Gastrocnemius medialis (tissue), 4 donors: ENCODE data around the gene PAK4. TPM values are rescaled to one million over a fixed set of nuclear protein-coding genes. Genes with fewer than 3 reads are reported as not detected.

Source experiments
- ATAC-seq, 2 donors: fragments of 150-250 bp; one replicate each; pipeline ENCODE4 v1.9.1; 2016
- DNase-seq, 2 donors: peaks; one replicate each; pipeline ENCODE4 v3.0.0-alpha.2; 2019
- H3K27ac ChIP-seq, 4 donors: fragments of 200-600 bp; sonication (generic); 1 replicate in 1 of 4; 2 replicates in 3 of 4; pipeline ENCODE4 v1.5.1; 2016 to 2018; ENCODE audit warnings: mild to moderate bottlenecking in 2 of 4, moderate library complexity in 1 of 4
- H3K27me3 ChIP-seq, 3 donors: fragments of 200-600 bp; sonication (generic) in 2 of 3; 1 replicate in 1 of 3; 2 replicates in 2 of 3; pipeline versions ENCODE4 v1.5.1 to v1.6.0; 2016 to 2019; ENCODE audit warnings: mild to moderate bottlenecking in 1 of 3, moderate library complexity in 1 of 3
- H3K36me3 ChIP-seq, 2 donors: fragments of 200-600 bp; sonication (generic) in 1 of 2; one replicate each; pipeline ENCODE4 v1.5.1; 2017 to 2018
- H3K4me1 ChIP-seq, 2 donors: fragments of 200-600 bp; sonication (generic) in 1 of 2; one replicate each; pipeline ENCODE4 v1.5.1; 2016 to 2017; ENCODE audit warnings: mild to moderate bottlenecking in 2 of 2
- H3K4me3 ChIP-seq, 4 donors: fragments of 200-600 bp; sonication (generic) in 3 of 4; 1 replicate in 1 of 4; 2 replicates in 3 of 4; pipeline ENCODE4 v1.5.1; 2016 to 2019; ENCODE audit warnings: mild to moderate bottlenecking in 2 of 4
- H3K9me3 ChIP-seq, 3 donors: fragments of 200-600 bp; sonication (generic) in 2 of 3; 1 replicate in 1 of 3; 2 replicates in 2 of 3; pipeline ENCODE4 v1.5.1; 2016 to 2019
- POLR2A ChIP-seq, 2 donors: fragments of 450-650 bp; IDR thresholded peaks; one replicate each; pipeline ENCODE4 v1.6.1; 2017; ENCODE audit warnings: antibody characterized with exemption in 2 of 2, mild to moderate bottlenecking in 2 of 2, moderate library complexity in 2 of 2
- in situ Hi-C, 4 donors: fragments of 200-750 bp; cut with MboI; loops; one replicate each; pipeline versions ENCODE4 v1.15.0 to v1.8.0; 2017; ENCODE audit warnings: low sequenced_read_pairs in 4 of 4
- intact Hi-C: fragments of 100-400 bp; cut with DNase I; formaldehyde crosslinking; loops from one replicate; pipeline ENCODE4 v1.15.1; 2023; ENCODE audit warnings: low total_unique reads
- total RNA-seq, 4 donors: library from RNA; depleted of rRNA; stranded (reverse); fragments of >200 nt; gene quantifications; one replicate each; pipeline versions ENCODE4 v1.1.0 to v1.2.3, GENCODE V29; 2016
- TF ChIP-seq, protein P1 (sequence below), 5 experiments: fragments of 450-650 bp in 3 of 5; fragments of 200-600 bp in 2 of 5; sonication (generic) in 2 of 5; IDR thresholded peaks in 4 of 5; conservative IDR thresholded peaks in 1 of 5; 1 replicate in 4 of 5; 2 replicates in 1 of 5; pipeline ENCODE4 v1.5.1; 2016 to 2019; ENCODE audit warnings: antibody characterized with exemption in 5 of 5, mild to moderate bottlenecking in 3 of 5, moderate library complexity in 3 of 5

Gene PAK4
- total RNA-seq, 4 donors from 2014 or later: 4.7 to 11.7 (median 8.3) TPM

DNA sequence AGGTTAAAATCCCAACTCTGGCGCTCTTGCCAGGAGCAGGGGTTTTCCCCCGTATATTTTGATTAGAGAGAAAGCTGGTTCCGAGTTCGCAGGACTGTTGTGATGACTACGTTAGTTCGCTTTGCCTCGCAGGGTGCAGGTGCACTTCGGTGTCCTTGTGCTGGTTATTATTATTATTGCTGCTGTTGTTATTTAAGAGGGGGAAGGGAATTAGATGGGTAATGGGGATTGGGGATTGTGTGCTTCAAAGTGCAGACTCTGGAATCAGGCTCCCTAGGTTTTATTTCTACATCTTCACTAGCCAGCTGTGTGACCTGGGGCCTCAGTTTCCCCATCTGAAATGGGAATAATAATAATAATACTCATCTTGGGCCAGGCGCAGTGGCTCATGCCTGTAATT lies 26.2 kb upstream of the PAK4 start:
- TF ChIP-seq, protein P1, sequence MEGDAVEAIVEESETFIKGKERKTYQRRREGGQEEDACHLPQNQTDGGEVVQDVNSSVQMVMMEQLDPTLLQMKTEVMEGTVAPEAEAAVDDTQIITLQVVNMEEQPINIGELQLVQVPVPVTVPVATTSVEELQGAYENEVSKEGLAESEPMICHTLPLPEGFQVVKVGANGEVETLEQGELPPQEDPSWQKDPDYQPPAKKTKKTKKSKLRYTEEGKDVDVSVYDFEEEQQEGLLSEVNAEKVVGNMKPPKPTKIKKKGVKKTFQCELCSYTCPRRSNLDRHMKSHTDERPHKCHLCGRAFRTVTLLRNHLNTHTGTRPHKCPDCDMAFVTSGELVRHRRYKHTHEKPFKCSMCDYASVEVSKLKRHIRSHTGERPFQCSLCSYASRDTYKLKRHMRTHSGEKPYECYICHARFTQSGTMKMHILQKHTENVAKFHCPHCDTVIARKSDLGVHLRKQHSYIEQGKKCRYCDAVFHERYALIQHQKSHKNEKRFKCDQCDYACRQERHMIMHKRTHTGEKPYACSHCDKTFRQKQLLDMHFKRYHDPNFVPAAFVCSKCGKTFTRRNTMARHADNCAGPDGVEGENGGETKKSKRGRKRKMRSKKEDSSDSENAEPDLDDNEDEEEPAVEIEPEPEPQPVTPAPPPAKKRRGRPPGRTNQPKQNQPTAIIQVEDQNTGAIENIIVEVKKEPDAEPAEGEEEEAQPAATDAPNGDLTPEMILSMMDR (IDR thresholded peaks at IDR 0.05 in 4 of 5, conservative IDR thresholded peaks at IDR 0.05 in 1 of 5): no peak
- no peak for TF ChIP-seq POLR2A (IDR thresholded peaks at IDR 0.05)
- intact Hi-C loops (no loop called here), in situ Hi-C loops (no loop called here)
- H3K4me1 ChIP-seq: no peaks in the 10 kb centered on the region
- H3K36me3 ChIP-seq: no peaks in the 10 kb centered on the region
- no peak overlapping the region for H3K27ac ChIP-seq
- no peak for ATAC-seq
- H3K9me3 ChIP-seq: no peaks in the 10 kb centered on the region
- DNase-seq: no peak
- peaks cover 15 to 33% (median 18%) of the 10 kb centered on the region in 3 donors for H3K27me3 ChIP-seq
- no peak overlapping the region for H3K4me3 ChIP-seq

DNA sequence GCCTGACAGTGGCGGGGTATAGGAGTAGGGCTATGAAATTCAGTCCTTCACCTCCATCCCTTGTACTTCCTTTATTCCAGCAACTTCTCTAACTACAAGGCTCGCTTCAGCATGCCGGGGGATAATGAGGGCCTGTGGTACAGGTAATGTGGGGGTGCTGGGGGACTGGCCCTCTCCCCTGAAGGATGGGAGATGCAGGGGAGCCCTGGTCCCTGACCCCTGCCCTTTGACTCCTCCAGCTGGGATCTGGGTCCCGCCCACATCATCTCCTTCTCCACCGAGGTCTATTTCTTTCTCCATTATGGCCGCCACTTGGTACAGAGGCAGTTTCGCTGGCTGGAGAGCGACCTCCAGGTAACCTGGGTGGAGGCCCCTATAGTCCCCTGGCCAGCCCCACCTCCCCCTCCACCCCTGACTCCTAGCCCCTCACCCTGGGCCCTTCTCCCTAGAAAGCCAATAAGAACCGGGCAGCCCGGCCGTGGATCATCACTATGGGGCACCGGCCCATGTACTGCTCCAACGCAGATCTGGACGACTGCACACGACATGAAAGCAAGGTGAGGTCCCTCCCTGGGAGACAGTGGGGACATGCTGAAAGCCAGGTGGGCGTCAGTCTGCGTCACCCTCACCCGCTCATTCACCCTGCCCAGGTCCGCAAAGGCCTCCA lies 25.0 kb upstream of the PAK4 start:
- in situ Hi-C loops (loop anchor here in 2 of 4 donors (25.0 kb wide), 1 partner anchor 437 kb away; the partner anchor contains the start of genes EID2 (in 2 of the 2) and EID2B (in 2 of the 2)), intact Hi-C loops (no loop called here)
- no peak for ATAC-seq

DNA sequence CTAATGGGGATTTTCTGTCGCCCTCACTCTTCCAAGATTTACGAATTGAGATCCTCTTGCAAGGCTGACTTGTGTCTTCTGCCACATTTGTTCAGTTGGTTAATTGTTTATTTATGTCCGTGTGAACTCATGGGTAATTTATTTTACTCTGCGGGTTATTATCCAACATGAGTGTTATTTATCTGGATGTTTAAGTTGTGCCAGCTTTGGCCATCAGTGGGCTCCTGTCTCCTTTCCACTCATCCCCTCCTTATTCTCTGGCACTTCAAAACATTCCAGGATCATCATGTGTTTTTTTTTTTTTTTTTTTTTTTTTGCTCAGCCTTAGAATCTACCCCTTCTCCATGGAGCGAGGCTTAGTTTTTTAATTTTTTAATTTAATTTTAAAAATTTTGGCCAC lies 22.4 kb upstream of the PAK4 start:
- no peak for DNase-seq
- no peaks in the 10 kb centered on the region for H3K4me1 ChIP-seq
- ATAC-seq: no peak
- no peak overlapping the region for H3K27ac ChIP-seq
- no peaks in the 10 kb centered on the region for H3K36me3 ChIP-seq
- no peak for TF ChIP-seq POLR2A (IDR thresholded peaks at IDR 0.05)
- TF ChIP-seq, protein P1 (IDR thresholded peaks at IDR 0.05 in 4 of 5, conservative IDR thresholded peaks at IDR 0.05 in 1 of 5): no peak
- no peak overlapping the region for H3K4me3 ChIP-seq
- H3K27me3 ChIP-seq: peaks cover 8 to 22% (median 12%) of the 10 kb centered on the region in 3 donors
- intact Hi-C loops: no loop called here
- in situ Hi-C loops: loop anchor here in 2 of 4 donors (25.0 kb wide), 1 partner anchor 434 kb away; the partner anchor contains the start of genes EID2 (in 2 of the 2) and EID2B (in 2 of the 2)
- H3K9me3 ChIP-seq: no peaks in the 10 kb centered on the region

More for the DNA sequence above, 25.0 kb upstream of the PAK4 start:
- peaks cover 15 to 25% (median 22%) of the 10 kb centered on the region in 3 donors for H3K27me3 ChIP-seq
- no peaks in the 10 kb centered on the region for H3K4me1 ChIP-seq
- no peaks in the 10 kb centered on the region for H3K9me3 ChIP-seq
- DNase-seq: no peak
- no peaks in the 10 kb centered on the region for H3K36me3 ChIP-seq
- H3K27ac ChIP-seq: no peak overlapping the region
- no peak overlapping the region for H3K4me3 ChIP-seq
- TF ChIP-seq, protein P1 (IDR thresholded peaks at IDR 0.05 in 4 of 5, conservative IDR thresholded peaks at IDR 0.05 in 1 of 5): no peak
- TF ChIP-seq POLR2A (IDR thresholded peaks at IDR 0.05): no peak

DNA sequence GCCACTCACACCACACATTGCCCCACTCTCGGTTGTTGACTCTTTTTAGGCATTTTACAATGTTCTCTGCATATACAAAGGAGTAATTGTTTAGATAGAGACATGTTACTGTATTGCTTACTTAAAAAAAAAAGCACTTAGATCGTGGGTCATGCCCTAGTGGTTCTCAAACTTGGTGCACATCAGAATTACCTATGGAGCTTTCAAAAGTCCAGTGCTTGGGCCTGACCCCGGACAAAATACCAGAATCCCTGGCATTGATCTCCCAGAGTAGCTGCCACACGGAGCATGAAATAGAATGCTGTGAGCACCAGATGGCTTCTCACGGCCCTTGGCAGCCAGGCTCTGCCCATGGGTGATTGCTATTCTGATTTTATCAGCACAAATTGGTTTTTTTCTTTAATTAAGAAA lies 21.4 kb upstream of the PAK4 start:
- in situ Hi-C loops: loop anchor here in 2 of 4 donors (25.0 kb wide), 1 partner anchor 433 kb away; the partner anchor contains the start of genes EID2 (in 2 of the 2) and EID2B (in 2 of the 2)
- no peak for TF ChIP-seq POLR2A (IDR thresholded peaks at IDR 0.05)
- TF ChIP-seq, protein P1 (IDR thresholded peaks at IDR 0.05 in 4 of 5, conservative IDR thresholded peaks at IDR 0.05 in 1 of 5): no peak

More for the DNA sequence above, 21.4 kb upstream of the PAK4 start:
- H3K27ac ChIP-seq: no peak overlapping the region
- ATAC-seq (no peak), DNase-seq (no peak)
- H3K36me3 ChIP-seq: no peaks in the 10 kb centered on the region
- H3K4me1 ChIP-seq: no peaks in the 10 kb centered on the region
- H3K9me3 ChIP-seq: no peaks in the 10 kb centered on the region
- intact Hi-C loops: no loop called here
- H3K4me3 ChIP-seq: no peak overlapping the region
- H3K27me3 ChIP-seq: peaks cover 0 to 18% (median 5%) of the 10 kb centered on the region in 3 donors
